ENCODE measurements around the gene PTK7.
"Not testable (repeated sequence)": the region's sequence is repeated elsewhere in the genome, so short reads cannot be mapped to it uniquely, and the experiment has no call there.

The PTK7 gene

DNA sequence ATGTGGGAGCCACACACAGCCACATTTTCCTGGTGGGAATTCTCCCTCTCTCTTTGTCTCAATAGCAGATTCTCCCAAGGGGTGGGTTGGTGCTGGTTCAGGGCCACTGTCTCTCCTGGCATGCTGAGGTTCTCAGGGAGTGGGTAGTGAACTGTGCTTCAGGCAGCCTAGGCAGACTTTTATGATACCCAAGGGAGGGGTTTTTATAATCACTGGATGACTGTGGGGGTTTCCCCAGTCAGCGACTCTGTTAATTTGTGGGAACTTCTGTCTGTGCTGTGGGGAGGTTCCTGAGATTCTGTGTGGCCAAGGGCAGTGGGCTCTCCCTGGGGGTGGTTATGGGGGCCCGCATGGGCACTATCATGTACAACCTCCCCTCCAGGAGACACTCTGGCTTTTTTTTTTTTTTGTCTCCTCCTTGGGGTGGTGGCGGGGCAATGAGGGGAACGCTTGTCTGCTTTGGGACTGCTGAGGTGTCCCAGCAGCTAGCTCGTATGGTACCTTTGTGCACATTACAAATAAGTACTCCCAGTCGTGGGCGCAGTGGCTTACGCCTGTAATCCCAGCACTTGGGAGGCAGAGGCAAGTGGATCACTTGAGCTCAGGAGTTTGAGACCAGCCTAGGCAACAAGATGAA is 10.0 kb downstream of the PTK7 start:
- DNase-seq (ENCODE audit: low spot score), result no peak

DNA sequence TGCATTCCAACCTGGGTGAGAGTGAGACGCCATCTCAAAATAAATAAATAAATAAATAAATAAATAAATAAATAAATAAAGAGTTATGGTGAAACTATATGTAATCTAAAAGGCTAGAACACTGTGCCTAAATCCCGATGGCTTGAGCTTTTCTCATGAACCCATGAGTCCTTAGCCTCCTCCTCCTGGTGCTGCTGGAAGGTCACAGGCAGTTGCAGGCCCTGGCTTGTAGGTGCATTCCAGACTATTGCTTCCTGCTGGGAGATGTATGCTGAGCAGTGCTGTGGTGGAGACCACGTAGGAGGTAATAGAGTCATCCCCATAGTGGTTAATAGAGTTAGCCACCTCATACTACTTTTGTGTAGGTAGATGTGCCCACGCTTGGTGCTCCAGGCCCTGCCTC is 12.5 kb downstream of the PTK7 start:
- DNase-seq (ENCODE audit: low spot score), result no peak

DNA sequence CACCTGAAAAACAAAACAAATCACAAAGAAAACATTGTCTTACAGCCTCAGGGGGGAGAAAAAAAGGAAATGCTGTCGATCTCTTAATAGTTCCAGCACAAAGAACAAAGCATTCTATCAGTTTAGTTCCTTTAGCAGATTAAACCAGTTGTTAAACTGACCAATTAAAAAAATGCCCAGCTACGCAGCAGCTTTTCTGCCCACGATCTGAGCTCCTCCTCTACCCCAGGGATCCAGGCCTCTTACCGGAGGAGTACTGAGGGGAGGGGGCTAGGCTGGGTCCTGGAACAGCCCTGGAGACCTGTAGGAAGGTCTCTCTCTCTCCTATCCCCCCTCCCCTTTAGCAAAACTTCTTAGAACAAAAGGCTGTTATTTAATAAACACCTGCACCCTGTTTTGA is 13.4 kb downstream of the PTK7 start:
- DNase-seq (ENCODE audit: low spot score), result no peak

DNA sequence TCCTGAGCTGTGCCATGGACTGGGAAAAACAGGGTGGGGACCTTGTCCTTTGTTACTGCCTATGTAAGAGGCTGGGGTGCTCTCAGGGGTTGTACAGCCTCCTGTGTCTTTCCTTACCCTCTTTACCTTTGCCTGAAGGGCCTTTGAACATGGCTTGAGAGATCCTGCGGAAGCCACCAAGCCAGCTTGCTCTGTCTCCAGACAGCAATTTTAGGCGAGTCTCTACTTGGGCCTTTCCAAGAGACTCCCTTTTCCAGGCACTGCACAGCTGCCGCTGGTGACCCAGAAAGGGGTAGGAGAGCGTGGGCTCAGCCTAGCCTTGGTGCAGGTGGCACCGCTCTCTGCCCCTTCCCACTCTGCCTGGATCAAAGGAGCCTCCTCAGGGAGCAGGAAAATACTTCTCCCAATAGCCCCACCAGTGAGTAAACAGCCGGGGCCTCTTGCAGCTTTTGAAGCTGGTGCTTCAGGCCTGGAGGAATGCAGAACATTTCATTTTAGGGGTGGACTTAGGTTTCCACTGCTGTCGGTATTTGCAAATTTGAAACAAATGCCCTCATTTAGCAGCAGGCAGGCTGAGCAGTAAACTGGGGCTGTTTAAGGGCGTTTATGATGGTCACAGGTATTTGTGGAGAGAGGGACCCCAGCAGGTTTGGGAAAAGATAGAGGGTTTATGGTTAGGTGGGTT is 13.9 kb downstream of the PTK7 start:
- DNase-seq (ENCODE audit: low spot score), result peak; percentile 62

DNA sequence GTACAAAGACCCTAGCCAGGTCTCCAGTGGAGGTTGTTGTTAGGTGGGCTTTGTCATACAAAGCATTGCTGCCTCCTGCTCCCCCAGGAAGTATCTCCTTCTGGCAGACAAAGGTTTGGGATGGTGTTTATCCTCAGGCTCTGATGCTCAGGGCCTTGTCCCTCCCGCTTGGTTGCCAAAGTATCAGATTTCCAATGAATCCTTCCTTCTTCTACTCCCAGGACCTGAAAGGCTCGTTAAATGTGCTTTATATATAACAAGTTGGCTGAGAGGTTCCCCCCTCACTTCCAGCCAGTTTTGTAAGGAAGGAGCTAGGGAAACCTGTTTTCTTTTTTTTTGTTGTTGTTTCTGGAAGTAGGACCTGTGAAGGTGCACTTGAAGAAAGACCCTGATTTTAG is 14.4 kb downstream of the PTK7 start:
- no peak for DNase-seq (ENCODE audit: low spot score)

DNA sequence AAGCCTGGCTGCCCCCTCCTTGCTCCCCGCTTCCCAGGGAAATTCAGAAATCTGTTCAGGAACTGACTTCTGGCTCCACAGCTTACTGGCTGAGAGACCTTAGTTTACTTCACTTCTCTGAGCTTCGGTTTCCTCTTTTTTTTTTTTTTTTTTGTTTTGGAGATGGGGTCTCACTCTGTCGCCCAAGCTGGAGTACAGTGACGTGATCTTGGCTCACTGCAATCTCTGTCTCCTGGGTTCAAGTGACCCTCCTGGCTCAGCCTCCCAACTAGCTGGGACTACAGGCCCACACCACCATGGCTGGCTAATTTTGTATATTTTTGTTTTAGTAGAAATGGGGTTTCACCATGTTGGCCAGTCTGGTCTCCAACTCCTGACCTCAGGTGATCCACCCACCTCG is 14.9 kb downstream of the PTK7 start:
- DNase-seq (ENCODE audit: low spot score), result no peak

DNA sequence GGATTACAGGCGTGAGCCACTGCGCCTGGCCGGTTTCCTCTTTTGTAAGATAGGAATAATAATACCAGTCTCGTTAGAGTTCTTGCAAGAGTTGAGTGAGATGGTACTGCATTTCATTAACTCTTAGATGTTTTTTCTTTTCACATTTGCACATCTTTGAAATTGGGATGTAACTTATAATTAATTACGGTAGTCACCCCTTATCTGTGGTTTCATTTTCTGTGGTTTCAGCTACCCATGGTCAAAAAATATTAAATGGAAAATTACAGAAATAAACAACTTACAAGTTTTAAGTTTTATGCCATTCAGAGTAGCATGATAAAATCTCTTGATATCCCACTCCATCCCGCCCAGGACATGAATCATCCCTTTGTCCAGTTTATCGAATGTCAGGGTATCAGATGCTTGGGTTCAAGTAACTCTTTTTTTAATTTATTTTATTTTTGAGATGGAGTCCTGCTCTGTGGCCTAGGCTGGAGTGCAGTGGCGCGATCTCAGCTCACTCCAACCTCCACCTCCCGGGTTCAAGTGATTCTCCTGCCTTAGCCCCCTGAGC is 15.4 kb downstream of the PTK7 start:
- DNase-seq (ENCODE audit: low spot score), result no peak

DNA sequence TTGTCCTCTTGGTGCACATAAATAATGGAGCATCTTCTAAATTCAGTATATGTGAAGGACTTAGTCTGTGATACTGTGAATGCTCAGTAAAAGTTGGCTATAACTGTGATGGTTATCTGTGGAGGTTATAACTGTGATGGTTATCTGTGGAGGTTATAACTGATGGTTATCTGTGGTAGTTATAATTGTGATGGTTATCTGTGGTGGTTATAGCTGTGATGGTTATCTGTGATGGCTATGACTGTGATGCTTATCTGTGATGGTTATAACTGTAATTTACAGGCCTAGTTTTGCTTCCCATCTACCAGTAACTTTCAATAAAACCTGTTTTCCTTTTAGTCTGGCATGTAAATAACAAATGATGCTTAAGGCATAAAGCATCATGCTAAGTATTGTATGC is 16.5 kb downstream of the PTK7 start:
- DNase-seq (ENCODE audit: low spot score), result no peak

DNA sequence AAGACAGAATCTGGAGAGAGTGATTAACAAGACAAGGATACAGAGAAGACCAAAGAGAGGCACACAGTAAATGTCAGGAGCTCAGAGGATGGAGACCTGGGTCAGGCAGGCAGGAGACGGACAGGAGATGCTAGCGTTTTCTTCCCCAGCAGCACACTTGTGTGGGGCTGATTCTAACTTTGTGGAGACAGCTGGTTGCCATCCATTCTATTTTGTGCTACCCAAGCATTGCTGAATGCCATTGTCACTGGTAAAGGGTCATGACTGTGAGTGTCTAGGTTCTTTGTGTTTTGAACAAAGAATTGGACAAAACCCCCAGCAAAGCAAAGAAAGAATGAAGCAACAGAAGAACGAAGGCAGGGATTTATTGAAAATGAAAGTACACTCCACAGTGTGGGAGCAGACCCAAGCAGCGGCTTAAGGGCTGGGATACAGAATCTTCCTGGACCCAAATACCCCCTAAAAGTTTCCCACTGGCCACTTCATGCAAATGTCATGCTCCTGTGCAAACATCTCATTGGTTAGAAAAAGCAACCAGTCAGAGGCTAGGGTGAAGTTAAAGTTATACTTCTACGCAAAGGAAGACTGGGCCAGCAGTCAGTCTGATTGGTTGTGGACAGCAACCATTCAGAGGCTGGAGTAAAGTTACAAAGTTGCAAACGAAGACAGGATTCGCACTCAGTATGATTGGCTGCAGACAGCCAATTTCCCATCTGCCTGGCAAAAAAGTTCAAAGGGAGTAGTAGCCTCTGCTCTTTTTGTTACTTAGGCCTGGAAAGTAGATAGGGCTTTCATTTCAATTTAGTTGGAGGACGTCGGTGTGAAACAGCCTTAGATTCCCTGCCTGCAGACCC is 17.5 kb downstream of the PTK7 start:
- peak; percentile 83 for DNase-seq (ENCODE audit: low spot score)

DNA sequence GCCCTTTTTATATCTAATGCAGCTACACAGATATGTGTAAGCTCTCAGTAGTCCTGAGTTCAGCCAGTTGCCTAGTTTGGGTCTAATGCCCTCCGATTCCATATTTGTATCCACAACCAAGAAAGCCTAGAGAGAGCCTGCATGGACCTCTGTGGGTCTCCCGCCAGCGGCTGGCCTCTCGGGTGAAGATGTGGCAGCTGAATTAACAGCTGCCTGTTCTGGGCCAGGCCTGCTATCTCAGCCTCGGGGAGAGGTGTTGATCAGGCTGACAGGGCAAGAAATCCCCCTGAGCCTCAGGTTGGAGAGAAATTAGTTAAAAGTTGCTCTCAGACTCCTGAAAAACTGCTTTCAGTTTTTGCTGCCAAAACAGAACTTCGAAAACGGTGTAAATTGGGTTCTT is 19.8 kb downstream of the PTK7 start:
- no peak for DNase-seq (ENCODE audit: low spot score)

DNA sequence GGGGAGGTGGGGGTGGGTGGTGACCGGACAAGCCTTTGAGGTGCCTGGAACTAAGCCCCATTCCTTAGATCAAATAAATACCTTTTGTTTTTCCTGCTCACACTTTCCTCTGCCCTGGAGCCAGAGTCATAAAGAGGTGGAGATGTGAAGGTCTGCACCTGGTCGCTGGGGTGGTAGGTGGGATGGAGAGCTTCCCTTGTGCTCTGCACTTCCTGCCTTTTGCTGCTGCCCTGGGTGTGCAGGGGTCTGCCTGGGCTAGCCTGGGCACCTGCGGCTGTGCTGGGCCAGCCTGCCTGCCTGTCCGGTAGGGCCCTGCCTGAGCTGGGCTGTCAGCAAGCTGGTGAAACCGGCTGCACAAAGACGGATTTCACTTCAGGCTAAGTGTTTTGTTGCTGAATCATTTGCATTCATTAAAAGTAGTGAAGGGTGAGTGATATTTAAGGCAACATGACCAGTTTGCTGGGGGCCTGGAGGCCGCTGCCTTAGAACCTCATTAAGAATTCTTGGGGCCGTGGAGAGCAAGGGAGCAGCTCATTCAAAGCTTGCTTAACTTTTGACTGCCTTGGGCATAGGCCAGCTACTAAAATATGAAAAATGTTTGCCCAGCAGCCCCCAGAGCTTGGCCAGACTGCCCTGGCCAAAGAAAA is 20.5 kb downstream of the PTK7 start:
- DNase-seq (ENCODE audit: low spot score), result peak; percentile 72

DNA sequence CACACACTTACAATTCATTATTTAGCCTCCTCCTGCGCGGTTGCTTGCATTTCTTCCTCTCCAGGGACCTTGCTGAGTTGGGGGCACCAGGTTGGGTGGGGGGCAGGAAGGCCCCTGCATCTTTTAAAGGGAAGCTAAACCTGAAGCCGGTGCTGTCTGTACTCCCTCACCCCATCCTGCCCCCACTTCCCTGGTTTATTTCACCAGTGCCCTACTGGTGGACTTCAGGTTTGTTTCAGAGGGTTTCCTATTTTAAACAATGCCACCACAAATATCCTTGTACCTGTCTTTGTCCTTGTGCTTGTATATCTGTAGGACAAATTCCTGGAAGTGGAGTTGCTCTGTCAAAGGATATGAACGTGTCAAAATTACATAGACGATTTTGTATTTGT is 21.0 kb downstream of the PTK7 start:
- DNase-seq (ENCODE audit: low spot score), result no peak

DNA sequence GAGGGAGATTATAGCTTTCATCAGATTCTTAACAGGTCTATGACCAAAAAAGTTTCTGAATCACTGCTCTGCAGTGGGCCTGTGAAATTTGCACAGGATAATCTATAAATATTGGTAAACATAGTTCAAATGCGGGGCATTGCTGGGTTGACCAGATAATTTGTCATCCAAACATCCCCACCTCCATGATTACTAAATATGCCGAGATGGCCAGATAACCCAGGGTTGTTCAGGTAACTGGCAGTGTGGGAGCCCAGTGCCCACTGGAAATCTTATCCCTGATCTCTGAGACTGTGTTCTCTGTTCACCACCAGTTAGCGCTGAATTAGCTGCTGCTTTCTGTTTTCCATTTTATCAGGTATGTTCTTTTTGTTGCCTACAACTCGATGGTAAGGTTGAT is 21.4 kb downstream of the PTK7 start:
- DNase-seq (ENCODE audit: low spot score), result no peak

DNA sequence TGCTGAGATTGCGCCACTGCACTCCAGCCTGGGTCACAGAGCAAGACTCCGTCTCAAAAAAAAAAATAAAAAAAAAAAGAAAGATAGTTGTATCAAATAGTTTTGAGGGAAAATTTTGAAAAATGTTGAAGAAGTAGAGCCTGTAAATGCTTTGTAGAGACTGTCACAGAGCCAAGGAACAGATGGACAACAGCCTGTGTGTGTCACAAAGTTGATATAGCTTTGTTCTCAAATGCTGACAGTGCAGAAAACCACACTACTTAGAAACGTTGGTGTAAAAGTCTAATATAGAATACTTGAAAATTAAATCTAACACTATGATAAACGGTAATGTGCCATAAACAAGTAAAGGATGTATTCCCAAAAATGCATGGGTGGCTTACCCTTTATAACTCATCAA is 25.4 kb downstream of the PTK7 start:
- DNase-seq (ENCODE audit: low spot score), result no peak

DNA sequence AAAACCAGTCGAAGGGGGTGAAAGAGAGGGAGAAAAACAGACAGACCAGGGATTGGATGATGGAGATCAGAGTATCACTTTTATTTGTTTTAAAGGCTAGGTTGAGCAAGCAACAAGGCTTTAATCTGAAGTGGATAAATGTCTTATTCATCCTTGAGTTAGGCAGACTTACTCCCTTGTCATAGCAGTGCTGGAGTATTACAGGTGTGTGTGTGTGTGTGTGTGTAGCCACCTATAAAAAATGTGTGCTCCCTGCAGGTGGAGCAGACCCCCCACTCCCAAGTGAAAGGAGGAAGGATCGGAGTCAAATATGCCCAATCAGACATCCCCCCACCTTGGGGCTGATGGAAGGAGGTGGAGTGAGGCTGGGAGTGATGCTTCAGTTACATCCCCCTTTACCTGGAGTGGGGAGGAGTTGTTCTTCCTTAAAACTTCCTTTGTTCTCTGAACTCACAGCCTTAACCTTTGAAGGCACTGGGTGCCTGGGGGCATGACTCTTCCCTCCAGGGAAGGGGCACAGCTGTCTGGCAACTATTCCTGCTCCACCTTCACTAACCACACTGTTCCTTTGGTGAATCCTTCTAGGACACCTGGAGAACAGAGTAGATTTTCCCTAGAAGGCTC is 27.3 kb downstream of the PTK7 start:
- DNase-seq (ENCODE audit: low spot score), result no peak

DNA sequence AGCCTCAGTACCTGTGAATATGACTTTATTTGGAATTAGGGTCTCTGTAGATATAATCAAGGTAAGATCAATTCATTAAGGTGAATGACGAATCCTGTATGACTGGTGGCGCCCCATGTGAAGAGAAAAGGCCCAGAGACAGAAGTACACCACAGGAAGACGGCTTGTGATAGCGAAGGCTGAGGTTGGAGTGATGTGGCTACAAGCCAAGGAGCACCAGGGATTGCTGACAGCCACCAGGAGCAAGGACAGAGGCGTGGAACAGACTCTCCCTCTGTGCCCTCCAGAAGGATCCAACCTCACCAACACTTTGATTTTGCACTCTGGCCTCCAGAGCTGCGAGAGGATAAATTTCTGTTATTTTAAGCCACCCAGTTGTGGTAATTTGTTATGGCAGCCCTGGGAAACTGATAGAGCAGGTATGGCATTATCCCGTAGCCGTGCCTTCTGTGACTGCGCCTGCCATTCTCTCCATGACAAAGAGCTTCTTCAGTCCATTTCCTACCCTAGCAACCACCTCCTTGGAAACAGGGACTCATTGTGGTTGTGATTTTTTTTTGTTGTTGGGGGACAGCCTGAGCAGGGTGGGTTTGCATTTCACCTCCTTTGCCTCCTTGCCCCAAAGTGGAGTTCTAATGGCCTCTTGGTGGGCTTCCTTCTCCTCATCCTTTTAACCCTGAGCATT is 29.6 kb downstream of the PTK7 start:
- no peak for DNase-seq (ENCODE audit: low spot score)

DNA sequence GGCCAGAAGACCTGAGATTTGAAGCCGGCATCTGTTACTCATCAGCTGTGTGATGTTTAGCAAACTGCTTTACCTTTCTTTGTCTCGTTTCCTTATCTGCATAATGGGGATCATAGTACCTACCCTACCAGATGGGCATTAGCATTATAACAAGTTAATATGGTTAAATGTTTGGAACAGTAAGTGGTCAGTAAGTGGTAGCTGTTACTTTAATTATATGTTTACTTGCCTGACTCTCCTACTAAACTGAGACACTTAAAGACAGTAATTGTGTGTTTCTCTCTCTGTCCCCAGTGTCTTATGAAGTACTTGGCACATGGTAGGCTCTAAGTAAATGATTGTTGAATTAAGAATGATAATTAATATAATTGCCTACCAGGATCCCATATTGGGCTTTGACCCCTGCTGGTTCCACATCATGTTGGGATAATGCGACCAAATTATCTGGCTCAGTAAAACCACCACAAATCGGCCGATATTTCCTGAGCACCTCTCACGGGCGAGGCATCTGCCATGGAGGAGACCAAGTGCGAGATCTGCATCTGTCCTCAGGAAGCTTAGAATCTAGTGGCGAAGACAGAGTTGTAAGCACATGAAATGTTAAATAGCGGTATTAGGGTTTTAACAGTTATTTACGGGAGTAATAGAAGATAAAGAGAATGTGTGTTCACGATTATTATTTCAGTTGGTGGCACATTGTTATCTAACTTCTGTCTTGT is 31.4 kb downstream of the PTK7 start:
- no peak for DNase-seq (ENCODE audit: low spot score)

DNA sequence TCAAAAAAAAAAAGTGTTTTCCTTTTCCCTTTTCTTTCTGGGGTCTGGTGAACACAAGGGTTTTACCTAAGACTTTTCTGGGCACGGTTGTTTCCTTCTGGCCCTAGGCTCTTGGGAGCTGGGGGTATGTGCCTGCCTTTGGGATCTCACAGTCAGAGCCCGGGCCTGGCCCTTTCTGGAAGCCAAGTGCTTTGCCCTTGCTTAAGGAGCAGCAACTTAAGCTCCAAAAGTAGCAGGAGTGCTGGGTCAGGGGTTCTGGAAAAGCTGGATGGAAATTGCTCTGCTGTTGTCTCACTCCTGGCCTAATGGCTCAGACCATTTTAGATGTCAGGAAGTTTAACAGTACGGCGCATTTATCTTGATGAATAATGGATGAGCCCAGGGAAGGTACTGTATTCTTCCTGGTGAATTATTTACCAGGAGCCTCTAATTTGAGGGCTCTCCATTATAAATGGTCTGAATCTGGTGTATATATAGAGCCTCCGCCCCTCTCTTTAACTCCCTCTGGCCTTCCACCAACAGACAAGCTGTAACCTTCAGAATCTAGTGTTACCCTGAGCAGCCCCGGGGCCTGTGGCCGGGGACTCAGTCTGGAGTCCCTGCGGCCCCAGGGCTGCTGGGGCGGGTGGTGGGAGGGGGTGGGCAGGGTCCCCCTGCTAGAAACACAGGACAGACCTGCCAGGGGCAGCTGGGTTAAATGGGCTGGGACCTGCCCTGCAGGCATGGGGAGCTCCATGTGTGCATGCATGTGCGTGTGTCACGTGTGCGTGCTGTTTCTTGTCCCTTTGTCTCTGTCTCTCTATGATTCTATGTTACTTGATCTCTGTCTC is 37.5 kb downstream of the PTK7 start:
- no peak for DNase-seq (ENCODE audit: low spot score)

DNA sequence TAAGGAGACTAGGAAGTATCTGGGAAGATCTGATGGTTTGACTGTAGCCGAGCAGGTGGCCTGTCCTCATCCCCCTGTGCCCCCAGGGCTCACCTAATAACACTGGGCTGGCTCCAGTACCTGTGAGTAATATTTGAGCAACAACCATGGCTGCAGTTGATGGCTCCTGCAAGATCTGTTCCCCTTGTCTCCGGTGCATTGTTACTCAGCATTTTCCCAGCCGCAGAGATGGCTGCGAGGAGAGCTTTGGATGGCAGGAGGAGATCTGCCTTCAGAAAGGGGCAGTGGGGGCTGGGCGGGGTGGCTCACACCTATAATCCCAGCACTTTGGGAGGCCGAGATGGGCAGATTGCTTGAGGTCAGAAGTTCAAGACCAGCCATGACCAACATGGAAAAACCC is 39.3 kb downstream of the PTK7 start:
- DNase-seq (ENCODE audit: low spot score), result no peak

DNA sequence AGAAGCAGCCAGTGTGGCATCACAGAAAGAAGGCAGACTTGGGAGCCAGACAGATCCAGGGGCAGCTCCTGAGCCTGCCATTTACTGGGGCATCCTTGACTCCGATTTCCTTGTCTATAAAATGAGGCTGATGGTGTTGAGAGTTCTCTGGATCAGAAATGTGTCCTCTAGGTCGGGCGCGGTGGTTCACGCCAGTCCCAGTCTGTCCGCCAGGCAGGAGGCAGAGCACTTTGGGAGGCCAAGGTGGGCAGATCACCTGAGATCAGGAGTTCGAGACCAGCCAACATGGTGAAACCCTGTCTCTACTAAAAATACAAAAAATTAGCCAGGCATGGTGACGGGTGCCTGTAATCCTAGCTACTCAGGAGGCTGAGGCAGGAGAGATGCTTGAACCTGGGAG is 41.4 kb downstream of the PTK7 start:
- not testable (repeated sequence) for DNase-seq (ENCODE audit: low spot score)

All from AG08395 (cell line).